ENCODE results near the gene MYRF.

Gene MYRF

GRCh38 chr11:61718621-61719302, 33.7 kb upstream of the MYRF start:
- no peak for DNase-seq (ENCODE audit: low spot score)

- DNase-seq (ENCODE audit: low spot score), result no peak
Measured at GRCh38 chr11:61719978-61720377, 32.5 kb upstream of the MYRF start.

GRCh38 chr11:61720597-61720996, 31.8 kb upstream of the MYRF start:
- no peak for DNase-seq (ENCODE audit: low spot score)

GRCh38 chr11:61724437-61724836, 28.0 kb upstream of the MYRF start:
- no peak for DNase-seq (ENCODE audit: low spot score)

GRCh38 chr11:61725781-61726231, 26.6 kb upstream of the MYRF start:
- no peak for DNase-seq (ENCODE audit: low spot score)

- DNase-seq (ENCODE audit: low spot score), result no peak
Measured at GRCh38 chr11:61726775-61727174, 25.7 kb upstream of the MYRF start.

GRCh38 chr11:61727401-61727811, 25.0 kb upstream of the MYRF start:
- no peak for DNase-seq (ENCODE audit: low spot score)

- DNase-seq (ENCODE audit: low spot score), result no peak
Measured at GRCh38 chr11:61728066-61728939, 24.1 kb upstream of the MYRF start.

- DNase-seq (ENCODE audit: low spot score), result no peak
Measured at GRCh38 chr11:61728940-61729219, 23.6 kb upstream of the MYRF start.

GRCh38 chr11:61730240-61730994, 22.0 kb upstream of the MYRF start:
- DNase-seq (ENCODE audit: low spot score), result no peak

- DNase-seq (ENCODE audit: low spot score), result no peak
Measured at GRCh38 chr11:61731211-61731951, 21.1 kb upstream of the MYRF start.

- DNase-seq (ENCODE audit: low spot score), result no peak
Measured at GRCh38 chr11:61731952-61732675, 20.3 kb upstream of the MYRF start.

GRCh38 chr11:61732705-61733104, 19.7 kb upstream of the MYRF start:
- DNase-seq (ENCODE audit: low spot score), result no peak

- peak; percentile 100 for DNase-seq (ENCODE audit: low spot score)
Measured at GRCh38 chr11:61733120-61733978, 19.1 kb upstream of the MYRF start.

- DNase-seq (ENCODE audit: low spot score), result no peak
Measured at GRCh38 chr11:61734767-61735166, 17.7 kb upstream of the MYRF start.

GRCh38 chr11:61735391-61735790, 17.0 kb upstream of the MYRF start:
- no peak for DNase-seq (ENCODE audit: low spot score)

- no peak for DNase-seq (ENCODE audit: low spot score)
Measured at GRCh38 chr11:61736310-61736709, 16.1 kb upstream of the MYRF start.

GRCh38 chr11:61737131-61737530, 15.3 kb upstream of the MYRF start:
- no peak for DNase-seq (ENCODE audit: low spot score)

- DNase-seq (ENCODE audit: low spot score), result peak; percentile 57
Measured at GRCh38 chr11:61737636-61738386, 14.6 kb upstream of the MYRF start.

- no peak for DNase-seq (ENCODE audit: low spot score)
Measured at GRCh38 chr11:61738776-61739175, 13.7 kb upstream of the MYRF start.
